HepG2 (cell line): ENCODE results near the gene SEPHS2. TPM values are rescaled to one million over a fixed set of nuclear protein-coding genes. Genes with fewer than 3 reads are reported as not detected.
A peak's percentile ranks its signal among the peaks of the same experiment; 100 is the strongest.

ENCODE experiments used
- ATF2 ChIP-seq: sonication (generic); formaldehyde crosslinking; IDR thresholded peaks from 2 replicates; pipeline ENCODE4 v1.4.0; 2020; ENCODE audit warnings: missing genetic modification reagents
- CHD2 ChIP-seq: IDR thresholded peaks from 2 replicates; pipeline ENCODE4 v1.6.1; 2011; ENCODE audit warnings: low read depth, low read length, improper control_type of control experiment
- ELF3 ChIP-seq: IDR thresholded peaks from 2 replicates; pipeline ENCODE4 v1.6.1; 2016; ENCODE audit warnings: missing genetic modification reagents, missing compliant biosample characterization
- HCFC1 ChIP-seq: fragments of 150-350 bp; IDR thresholded peaks from 2 replicates; pipeline ENCODE4 v1.6.1; 2014; ENCODE audit warnings: low read depth, low read length
- HNRNPLL ChIP-seq: fragments of 200-400 bp; formaldehyde crosslinking; IDR thresholded peaks from 2 replicates; pipeline ENCODE4 v1.6.1; 2017; ENCODE audit warnings: mild to moderate bottlenecking, low read depth, low read length; ENCODE audit not compliant: poor library complexity, severe bottlenecking
- KLF9 ChIP-seq: IDR thresholded peaks from 2 replicates; pipeline ENCODE4 v1.6.1; 2016; ENCODE audit warnings: low read depth
- MEIS1 ChIP-seq: sonication (generic); formaldehyde crosslinking; IDR thresholded peaks from 2 replicates; pipeline ENCODE4 v1.9.0; 2021; ENCODE audit warnings: mild to moderate bottlenecking, missing genetic modification reagents, moderate library complexity, borderline replicate concordance
- MTERF4 ChIP-seq: sonication (generic); formaldehyde crosslinking; IDR thresholded peaks from 2 replicates; pipeline ENCODE4 v1.8.0; 2023; ENCODE audit warnings: mild to moderate bottlenecking, missing genetic modification reagents
- MXI1 ChIP-seq: IDR thresholded peaks from 3 replicates; pipeline ENCODE4 v1.6.1; 2012; ENCODE audit warnings: low read depth, low read length, inconsistent platforms, borderline replicate concordance
- MZF1 ChIP-seq: sonication (generic); formaldehyde crosslinking; IDR thresholded peaks from 2 replicates; pipeline ENCODE4 v1.8.1; 2023; ENCODE audit warnings: mild to moderate bottlenecking, missing genetic modification reagents, borderline replicate concordance
- NCOA1 ChIP-seq: sonication (generic); formaldehyde crosslinking; IDR thresholded peaks from 2 replicates; pipeline ENCODE4 v1.9.0; 2021; ENCODE audit warnings: missing genetic modification reagents
- NCOA2 ChIP-seq: sonication (generic); formaldehyde crosslinking; IDR thresholded peaks from 2 replicates; pipeline ENCODE4 v1.8.0; 2022; ENCODE audit warnings: inconsistent platforms
- PBX2 ChIP-seq: IDR thresholded peaks from 2 replicates; pipeline ENCODE4 v1.6.1; 2016; ENCODE audit warnings: control low read depth
- PHF8 ChIP-seq: sonication (generic); formaldehyde crosslinking; IDR thresholded peaks from 2 replicates; pipeline ENCODE4 v1.5.0; 2020; ENCODE audit warnings: missing genetic modification reagents
- RXRA ChIP-seq: sonication (generic); formaldehyde crosslinking; IDR thresholded peaks from 2 replicates; pipeline ENCODE4 v1.5.1; 2020; ENCODE audit warnings: missing genetic modification reagents
- SIX1 ChIP-seq: sonication (generic); formaldehyde crosslinking; IDR thresholded peaks from 2 replicates; pipeline ENCODE4 v1.4.0; 2020; ENCODE audit warnings: missing genetic modification reagents, borderline replicate concordance
- SP2 ChIP-seq: sonication (generic); formaldehyde crosslinking; IDR thresholded peaks from 2 replicates; pipeline ENCODE4 v1.5.1; 2020; ENCODE audit warnings: mild to moderate bottlenecking, missing genetic modification reagents
- TOE1 ChIP-seq: sonication (generic); formaldehyde crosslinking; IDR thresholded peaks from 2 replicates; pipeline ENCODE4 v1.4.0; 2020; ENCODE audit warnings: mild to moderate bottlenecking, missing genetic modification reagents
- TOPORS ChIP-seq: sonication (generic); formaldehyde crosslinking; IDR thresholded peaks from 2 replicates; pipeline ENCODE4 v1.8.0; 2023; ENCODE audit warnings: mild to moderate bottlenecking, missing genetic modification reagents
- ZBTB26 ChIP-seq: IDR thresholded peaks from 2 replicates; pipeline ENCODE4 v1.6.1; 2016; ENCODE audit warnings: missing compliant biosample characterization, missing genetic modification reagents, borderline replicate concordance
- ZFY ChIP-seq: sonication (generic); formaldehyde crosslinking; IDR thresholded peaks from 2 replicates; pipeline ENCODE4 v1.4.0; 2020; ENCODE audit warnings: missing genetic modification reagents
- ZIK1 ChIP-seq: sonication (generic); formaldehyde crosslinking; IDR thresholded peaks from 2 replicates; pipeline ENCODE4 v1.5.0; 2020; ENCODE audit warnings: mild to moderate bottlenecking, low read depth, missing genetic modification reagents, borderline replicate concordance
- ZNF224 ChIP-seq: sonication (generic); formaldehyde crosslinking; IDR thresholded peaks from 2 replicates; pipeline ENCODE4 v1.5.0; 2020; ENCODE audit warnings: mild to moderate bottlenecking, missing genetic modification reagents
- ZNF234 ChIP-seq: sonication (generic); formaldehyde crosslinking; conservative IDR thresholded peaks from 2 replicates; pipeline ENCODE4 v1.5.1; 2020; ENCODE audit warnings: mild to moderate bottlenecking, missing genetic modification reagents
- ZNF3 ChIP-seq: IDR thresholded peaks from 2 replicates; pipeline ENCODE4 v1.7.0; 2017; ENCODE audit warnings: inconsistent platforms
- ZNF660 ChIP-seq: sonication (generic); formaldehyde crosslinking; IDR thresholded peaks from 2 replicates; pipeline ENCODE4 v1.5.1; 2020; ENCODE audit warnings: mild to moderate bottlenecking, low read depth, missing genetic modification reagents, borderline replicate concordance
- ZNF768 ChIP-seq: sonication (generic); formaldehyde crosslinking; IDR thresholded peaks from 2 replicates; pipeline ENCODE4 v1.4.0; 2020; ENCODE audit warnings: missing genetic modification reagents
- polyA plus RNA-seq, 8 experiments: library from polyadenylated mRNA; depleted of rRNA in 3 of 8; stranded (reverse) in 7 of 8; unstranded in 1 of 8; fragments of >200 nt; fragmentation: Illumina TruSeq in 4 of 8; extraction: Trizol in 4 of 8; gene quantifications; 2 replicates each; pipeline versions ENCODE4 v1.2.1 to v1.2.3, GENCODE V29; 2011 to 2016; ENCODE audit warnings: low read depth in 4 of 8, missing spikeins in 1 of 8, mixed read lengths in 1 of 8; ENCODE audit not compliant: insufficient read depth in 1 of 8
- total RNA-seq, 5 experiments: library from RNA; depleted of rRNA; stranded (reverse); fragments of >200 nt; fragmentation: Illumina TruSeq; extraction: Trizol; gene quantifications; 2 replicates each; pipeline ENCODE4 v1.2.3, GENCODE V29; 2016; ENCODE audit warnings: low read depth in 1 of 5

SEPHS2 gene
- total and polyA plus RNA-seq, 2 of the 13 experiments (the other 11 are each of a cell fraction or from before 2014, with no cell fraction given): 20.7 to 127 TPM

GRCh38 chr16:30445408-30446202 is at the start of gene SEPHS2 (continued):
- TF ChIP-seq ELF3: peak; percentile 83
- peak; percentile 85; the same call in 1 of the 2 replicates for TF ChIP-seq ZNF224
- no peak; the same call in 1 of the 2 replicates for TF ChIP-seq SIX1 (CRISPR knock-in tag)
- peak; percentile 97 for TF ChIP-seq PBX2
- TF ChIP-seq ZNF768 (CRISPR knock-in tag): peak; percentile 40; the same call in 1 of the 2 replicates
- peak; percentile 66; the same call in 1 of the 2 replicates for TF ChIP-seq CHD2
- TF ChIP-seq RXRA (CRISPR knock-in tag): peak; percentile 67; the same call in 1 of the 2 replicates
- TF ChIP-seq ATF2: peak; percentile 56; the same call in 1 of the 2 replicates
- 0 out of 2 replicates have a peak, but pooled peaks have one; percentile 69 for TF ChIP-seq ZNF234 (CRISPR knock-in tag)
- TF ChIP-seq ZFY: peak; percentile 84
- TF ChIP-seq MZF1 (CRISPR knock-in tag): no peak
- peak; percentile 90 for TF ChIP-seq ZNF3 (CRISPR knock-in tag)
- TF ChIP-seq PHF8 (CRISPR knock-in tag): peak; percentile 79
- TF ChIP-seq MTERF4 (CRISPR knock-in tag): peak; percentile 88; the same call in 1 of the 2 replicates
- no peak for TF ChIP-seq HCFC1
- 0 out of 2 replicates have a peak, but pooled peaks have one; percentile 40 for TF ChIP-seq ZNF660 (CRISPR knock-in tag)
- peak; percentile 74; the same call in 1 of the 2 replicates for TF ChIP-seq KLF9
- peak; percentile 57 for TF ChIP-seq TOE1 (CRISPR knock-in tag)
- peak; percentile 57 for TF ChIP-seq HNRNPLL
- TF ChIP-seq NCOA1 (CRISPR knock-in tag): peak; percentile 37; the same call in 1 of the 2 replicates
- TF ChIP-seq SP2: peak; percentile 93
- TF ChIP-seq NCOA2: peak; percentile 46; the same call in 1 of the 2 replicates
- TF ChIP-seq ZBTB26: 0 out of 2 replicates have a peak, but pooled peaks have one; percentile 28
- peak; percentile 52; the same call in 1 of the 2 replicates for TF ChIP-seq TOPORS
- TF ChIP-seq MXI1: peak; percentile 46; the same call in 1 of the 3 replicates
- peak; percentile 56; the same call in 1 of the 2 replicates for TF ChIP-seq ZIK1
- TF ChIP-seq MEIS1: peak; percentile 87
